HG02623 (cell line): Measurements from ENCODE around the gene CD101.

Experiments used
- ATAC-seq: cut with Tn5 transposase; IDR thresholded peaks from one replicate; pipeline ENCODE4 v1.9.1; 2021; ENCODE audit warnings: moderate library complexity; ENCODE audit not compliant: unreplicated experiment

Gene CD101

DNA sequence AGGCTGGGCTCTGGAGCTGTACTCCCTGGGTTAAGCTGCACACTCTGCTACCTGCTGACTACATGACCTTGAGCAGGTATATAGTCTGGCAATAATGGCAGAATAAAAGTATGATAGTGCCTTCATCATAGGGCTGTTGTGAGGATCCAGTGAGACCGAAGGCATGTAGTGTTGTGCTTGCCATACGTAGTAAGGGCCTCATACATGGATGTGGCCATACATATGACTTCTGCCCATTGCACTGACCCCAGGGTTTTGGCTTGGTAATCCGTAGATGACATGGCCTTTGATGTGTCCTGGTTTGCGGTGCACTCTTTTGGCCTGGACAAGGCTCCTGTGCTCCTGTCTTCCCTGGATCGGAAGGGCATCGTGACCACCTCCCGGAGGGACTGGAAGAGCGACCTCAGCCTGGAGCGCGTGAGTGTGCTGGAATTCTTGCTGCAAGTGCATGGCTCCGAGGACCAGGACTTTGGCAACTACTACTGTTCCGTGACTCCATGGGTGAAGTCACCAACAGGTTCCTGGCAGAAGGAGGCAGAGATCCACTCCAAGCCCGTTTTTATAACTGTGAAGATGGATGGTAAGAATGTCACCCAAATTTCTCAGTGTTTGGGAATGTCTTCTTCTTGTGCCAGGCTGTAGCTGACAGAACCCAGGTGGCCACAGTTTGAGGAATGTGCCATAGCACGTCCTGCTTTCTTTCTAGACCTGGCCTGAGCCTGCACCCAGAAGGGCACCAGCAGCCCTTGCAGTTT lies 17.0 kb upstream of the CD101 start:
- no peak for ATAC-seq

GRCh38 chr1:116986421-116987255 lies 14.9 kb upstream of the CD101 start:
- no peak for ATAC-seq

- ATAC-seq: no peak
These were observed 14.4 kb upstream of the CD101 start for GRCh38 chr1:116987256-116987555.

- no peak for ATAC-seq
These were observed 13.3 kb upstream of the CD101 start for GRCh38 chr1:116988248-116988647.

GRCh38 chr1:116988908-116989307 lies 12.7 kb upstream of the CD101 start:
- ATAC-seq: no peak

GRCh38 chr1:116989835-116990234 lies 11.7 kb upstream of the CD101 start:
- ATAC-seq: no peak

DNA sequence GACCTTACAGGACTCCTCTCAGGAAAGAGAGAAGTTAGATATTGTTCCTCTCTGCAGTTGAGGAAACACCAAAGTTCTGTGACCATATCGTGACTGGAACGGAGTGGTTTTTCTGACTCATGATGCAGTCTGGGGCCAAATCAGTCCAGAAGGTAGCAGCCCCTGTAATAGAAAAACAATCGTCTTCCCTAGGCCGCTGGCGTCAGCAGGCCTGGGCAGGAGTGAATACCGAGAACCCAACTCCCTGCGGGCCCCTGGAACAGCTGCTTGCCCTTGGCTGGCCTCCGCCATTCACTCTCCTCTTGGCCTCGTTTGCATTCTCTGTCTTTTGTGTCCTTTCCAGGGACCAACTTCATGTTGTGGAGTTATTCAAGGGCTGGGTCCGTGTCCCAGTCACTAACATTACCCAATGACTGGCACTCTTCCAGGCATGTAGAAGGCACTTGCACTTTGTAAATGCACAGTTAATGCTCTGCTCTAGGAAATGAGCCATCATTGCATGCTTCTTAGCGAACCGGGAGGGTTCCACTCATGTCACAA lies 10.9 kb upstream of the CD101 start:
- ATAC-seq: no peak

DNA sequence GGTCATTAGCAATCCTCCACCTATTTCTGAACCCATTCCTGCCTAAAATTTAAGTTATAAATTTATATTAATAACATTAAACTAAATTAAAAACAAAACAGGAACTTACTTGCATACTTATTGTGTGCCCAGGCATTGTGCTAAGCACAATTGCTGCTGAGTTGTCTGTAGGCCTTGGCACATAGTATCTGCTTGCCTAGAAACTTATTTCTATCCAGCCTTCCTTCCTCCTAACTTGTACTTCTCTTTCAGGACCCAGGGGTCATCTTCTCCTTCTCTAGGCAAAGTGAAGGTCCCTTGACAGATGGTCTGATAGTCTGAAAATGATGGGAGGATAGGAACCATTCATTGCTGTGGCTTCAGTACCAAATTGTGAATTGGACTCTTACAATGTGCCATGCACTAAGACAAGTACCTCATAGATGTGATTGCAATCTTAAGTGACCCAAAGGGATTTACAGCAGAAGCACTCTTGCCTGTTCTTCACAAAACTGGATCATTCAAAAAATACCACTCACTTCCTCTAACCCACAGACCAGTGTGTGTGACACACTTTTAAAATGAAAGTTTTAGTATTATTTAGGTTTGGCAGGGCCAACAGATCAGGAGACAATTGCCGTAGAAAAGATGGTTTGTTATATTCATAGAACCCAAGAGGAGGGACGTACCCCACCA lies 10.3 kb upstream of the CD101 start:
- ATAC-seq: no peak

DNA sequence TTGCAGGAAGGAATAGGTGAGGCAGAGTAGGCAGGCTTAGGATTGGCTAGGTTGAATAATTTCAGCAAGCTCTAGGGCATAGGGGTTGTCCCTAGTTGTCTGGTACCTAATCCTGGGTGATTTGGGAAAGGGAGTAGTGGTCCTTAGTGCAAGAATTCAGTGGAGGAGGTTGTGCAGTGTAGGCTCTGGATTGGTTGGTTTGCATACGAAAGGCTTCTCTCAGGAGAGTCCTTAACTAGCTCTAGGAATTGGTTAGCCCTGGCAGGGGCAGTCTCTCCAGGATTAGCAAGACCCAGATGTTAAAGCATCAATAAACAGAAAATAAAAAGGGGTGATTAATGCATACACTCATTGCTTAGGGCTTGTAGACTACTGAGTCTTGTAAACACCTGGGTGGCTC lies 9.6 kb upstream of the CD101 start:
- no peak for ATAC-seq

DNA sequence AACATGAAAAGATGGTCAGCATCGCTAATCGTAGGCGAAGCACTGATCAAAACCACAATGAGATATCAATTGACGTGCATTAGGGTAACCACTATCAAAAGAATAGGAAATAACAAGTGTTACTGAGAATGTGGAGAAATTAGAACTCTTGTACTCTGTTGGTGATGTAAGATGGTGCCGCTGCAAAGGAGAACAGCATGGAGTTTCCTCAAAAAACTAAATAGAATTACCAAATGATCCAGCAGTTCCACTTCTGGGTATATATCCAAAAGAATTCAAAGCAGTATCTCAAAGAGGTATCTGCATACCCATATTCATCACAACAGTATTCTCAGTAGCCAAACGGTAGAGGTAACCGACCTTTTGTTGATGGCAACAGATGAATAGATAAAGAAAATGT lies 8.3 kb upstream of the CD101 start:
- ATAC-seq: no peak

GRCh38 chr1:116994411-116994810 lies 7.1 kb upstream of the CD101 start:
- ATAC-seq: no peak

GRCh38 chr1:116997066-116997465 lies 4.5 kb upstream of the CD101 start:
- no peak for ATAC-seq

GRCh38 chr1:116997636-116998035 lies 3.9 kb upstream of the CD101 start:
- no peak for ATAC-seq

DNA sequence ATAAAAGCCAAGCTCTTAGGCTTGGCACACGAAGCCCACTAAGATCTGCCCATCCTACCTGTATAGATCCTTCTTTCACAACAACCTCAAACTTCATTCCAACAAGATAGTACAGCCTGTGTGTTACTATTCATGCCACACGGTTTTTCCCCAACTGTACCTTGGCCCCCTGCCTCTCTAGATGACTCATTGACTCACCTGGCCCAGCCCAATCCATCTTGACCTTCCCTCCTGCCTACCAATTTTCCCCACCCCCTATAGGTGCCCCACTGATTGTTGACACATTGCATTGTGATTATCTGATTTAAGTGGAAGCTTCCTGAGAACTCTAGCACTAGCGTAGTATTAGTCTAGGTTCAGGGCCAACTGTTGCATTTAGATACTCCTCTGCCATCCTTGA lies 2.0 kb upstream of the CD101 start:
- no peak for ATAC-seq

GRCh38 chr1:117000142-117000541 lies 1.4 kb upstream of the CD101 start:
- ATAC-seq: no peak

GRCh38 chr1:117003223-117003875 lies 1.8 kb downstream of the CD101 start:
- no peak for ATAC-seq

DNA sequence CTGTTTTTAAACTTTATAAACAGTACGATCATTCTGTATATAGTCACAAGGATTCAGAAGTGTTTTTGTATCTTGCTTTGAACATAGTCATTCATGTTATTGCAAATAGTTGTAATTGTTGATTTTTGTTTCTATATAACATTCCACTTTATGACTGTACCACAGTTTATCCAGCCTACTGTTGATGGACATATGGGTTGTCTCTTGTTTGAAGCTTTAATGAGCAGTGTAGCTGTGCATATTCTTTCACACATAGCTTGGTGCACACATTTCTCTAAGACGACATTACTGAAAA lies 6.1 kb downstream of the CD101 start:
- ATAC-seq: no peak

- ATAC-seq: no peak
These were observed 7.1 kb downstream of the CD101 start for GRCh38 chr1:117008656-117009055.

GRCh38 chr1:117009132-117009531 lies 7.6 kb downstream of the CD101 start:
- ATAC-seq: no peak

DNA sequence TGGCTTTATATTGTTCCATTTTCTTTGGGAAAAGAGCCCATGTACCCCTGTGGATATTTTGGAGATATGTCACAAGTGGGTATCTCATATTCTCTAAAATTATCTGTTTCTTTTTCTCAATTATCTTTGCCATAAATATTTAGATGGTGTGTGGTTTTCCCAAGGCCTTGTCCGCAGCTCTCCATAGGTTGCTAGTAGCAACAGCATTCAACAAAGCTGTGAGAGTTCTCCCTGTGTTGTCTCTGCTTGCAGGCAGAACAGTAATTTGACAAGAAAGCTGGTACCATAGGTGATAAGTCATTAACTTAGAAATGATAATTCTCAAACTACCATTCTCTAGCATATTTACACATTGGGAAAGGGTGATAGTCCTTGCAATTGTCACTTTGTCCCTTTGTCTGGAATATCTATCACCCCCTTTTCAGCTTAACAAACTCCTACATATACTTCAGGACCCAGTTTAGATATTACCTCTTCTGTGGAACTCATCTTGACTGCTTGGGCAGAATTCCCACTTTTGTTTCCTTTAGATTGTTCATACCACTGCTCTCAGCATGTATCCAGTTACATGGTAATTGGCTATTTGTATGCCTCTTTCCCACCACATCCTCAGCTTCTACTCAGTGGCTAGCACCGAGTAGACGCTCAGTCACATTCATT lies 8.9 kb downstream of the CD101 start:
- no peak for ATAC-seq

DNA sequence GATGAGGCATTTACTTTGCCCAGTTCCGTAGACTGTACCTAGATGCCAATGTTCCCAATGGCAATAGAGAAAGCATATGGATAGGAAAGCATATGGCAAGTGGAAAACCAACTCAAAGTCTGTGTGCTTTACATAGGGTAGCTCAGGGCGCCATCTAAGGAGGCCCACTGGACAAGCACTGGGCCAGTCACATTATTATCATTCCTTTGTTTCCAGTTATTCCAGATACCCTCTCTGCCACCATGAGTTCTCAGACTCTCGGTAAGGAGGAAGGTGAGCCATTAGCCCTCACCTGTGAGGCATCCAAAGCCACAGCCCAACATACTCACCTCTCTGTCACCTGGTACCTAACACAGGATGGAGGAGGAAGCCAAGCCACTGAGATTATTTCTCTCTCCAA lies 9.8 kb downstream of the CD101 start:
- no peak for ATAC-seq
